ENCODE data around the gene HOXA11. TPM values are rescaled to one million over a fixed set of nuclear protein-coding genes. Genes with fewer than 3 reads are reported as not detected.
A peak's percentile ranks its signal among the peaks of the same experiment; 100 is the strongest.

HOXA11 gene
- total and polyA plus RNA-seq, 7 experiments from 2014 or later: not detected

- H3K36me3 Mint-ChIP-seq: no peaks in the 10 kb centered on the region
- Histone ChIP-seq H3K4me1 (ENCODE audit: control insufficient read depth in 2 of 2, insufficient read depth in 2 of 2, low read length in 2 of 2) (peaks cover 0 to 6% of the 10 kb centered on the region in 2 donors), H3K27me3 (ENCODE audit: control insufficient read depth in 2 of 2, insufficient read depth in 2 of 2, low read length in 2 of 2) (peaks cover 3 to 19% of the 10 kb centered on the region in 2 donors), H3K27ac (ENCODE audit: low read depth, low read length) (no peak overlapping the region), H3K36me3 (ENCODE audit: control insufficient read depth in 2 of 3, insufficient read depth in 3 of 3, low read length in 3 of 3) (no peaks in the 10 kb centered on the region), H3K9me3 (ENCODE audit: control insufficient read depth in 2 of 3, low read length in 3 of 3) (no peaks in the 10 kb centered on the region), H3K4me3 (ENCODE audit: low read length) (no peak overlapping the region)
- ChIA-PET POLR2A (no interaction called here), CTCF (no interaction called here)
- H3K9me3 Mint-ChIP-seq: no peaks in the 10 kb centered on the region
- peaks cover 75 to 88% (median 84%) of the 10 kb centered on the region in 5 donors for H3K27me3 Mint-ChIP-seq
- peaks cover 0 to 16% (median 7%) of the 10 kb centered on the region in 7 donors for H3K4me1 Mint-ChIP-seq
- ATAC-seq (peak; percentile 20), DNase-seq (no peak)
- no peak overlapping the region for H3K27ac Mint-ChIP-seq
- intact Hi-C loops (cut with micrococcal nuclease): no loop called here
- peak overlapping the region in 4 of 10 donors; percentile 8 to 50 (median 24) for H3K4me3 Mint-ChIP-seq
These were observed 35.5 kb upstream of the HOXA11 start for GRCh38 chr7:27220440-27220955.

- ChIA-PET POLR2A (no interaction called here), CTCF (interaction anchor here (1.0 kb wide), 1 partner anchor 148 kb away, joined by 3 read pairs; no protein-coding TSS in a partner anchor)
- Mint-ChIP-seq H3K4me3 (peak overlapping the region in 4 of 10 donors; percentile 8 to 69 (median 33)), H3K27me3 (peaks cover 78 to 89% (median 85%) of the 10 kb centered on the region in 5 donors), H3K4me1 (peaks cover 0 to 12% (median 6%) of the 10 kb centered on the region in 7 donors), H3K27ac (no peak overlapping the region), H3K9me3 (peaks cover 0 to 1% (median 0%) of the 10 kb centered on the region in 11 donors), H3K36me3 (no peaks in the 10 kb centered on the region)
- DNase-seq (no peak), ATAC-seq (no peak)
- H3K36me3 ChIP-seq (ENCODE audit: control insufficient read depth in 2 of 3, insufficient read depth in 3 of 3, low read length in 3 of 3): no peaks in the 10 kb centered on the region
- intact Hi-C loops (cut with micrococcal nuclease): no loop called here
- peaks cover 0 to 6% of the 10 kb centered on the region in 2 donors for H3K4me1 ChIP-seq (ENCODE audit: control insufficient read depth in 2 of 2, insufficient read depth in 2 of 2, low read length in 2 of 2)
- H3K4me3 ChIP-seq (ENCODE audit: low read length): no peak overlapping the region
- peaks cover 3 to 19% of the 10 kb centered on the region in 2 donors for H3K27me3 ChIP-seq (ENCODE audit: control insufficient read depth in 2 of 2, insufficient read depth in 2 of 2, low read length in 2 of 2)
- no peak overlapping the region for H3K27ac ChIP-seq (ENCODE audit: low read depth, low read length)
- H3K9me3 ChIP-seq (ENCODE audit: control insufficient read depth in 2 of 3, low read length in 3 of 3): no peaks in the 10 kb centered on the region
These were observed 34.8 kb upstream of the HOXA11 start for GRCh38 chr7:27219821-27220220.

- Histone ChIP-seq H3K9me3 (ENCODE audit: control insufficient read depth in 2 of 3, low read length in 3 of 3) (no peaks in the 10 kb centered on the region), H3K27ac (ENCODE audit: low read depth, low read length) (no peak overlapping the region), H3K36me3 (ENCODE audit: control insufficient read depth in 2 of 3, insufficient read depth in 3 of 3, low read length in 3 of 3) (no peaks in the 10 kb centered on the region), H3K4me1 (ENCODE audit: control insufficient read depth in 2 of 2, insufficient read depth in 2 of 2, low read length in 2 of 2) (peaks cover 0 to 8% of the 10 kb centered on the region in 2 donors), H3K4me3 (ENCODE audit: low read length) (no peak overlapping the region), H3K27me3 (ENCODE audit: control insufficient read depth in 2 of 2, insufficient read depth in 2 of 2, low read length in 2 of 2) (peaks cover 3 to 26% of the 10 kb centered on the region in 2 donors)
- DNase-seq: no peak
- H3K9me3 Mint-ChIP-seq: peaks cover 0 to 1% (median 0%) of the 10 kb centered on the region in 11 donors
- intact Hi-C loops (cut with micrococcal nuclease): no loop called here
- peaks cover 77 to 91% (median 83%) of the 10 kb centered on the region in 5 donors for H3K27me3 Mint-ChIP-seq
- no peak overlapping the region for H3K27ac Mint-ChIP-seq
- peaks cover 0 to 13% (median 6%) of the 10 kb centered on the region in 7 donors for H3K4me1 Mint-ChIP-seq
- H3K36me3 Mint-ChIP-seq: no peaks in the 10 kb centered on the region
- H3K4me3 Mint-ChIP-seq: no peak overlapping the region
- ATAC-seq: no peak
- POLR2A ChIA-PET: no interaction called here
- CTCF ChIA-PET: interaction anchor here (0.6 kb wide), 1 partner anchor 50 kb away, joined by 3 read pairs; no protein-coding TSS in a partner anchor
These were observed 32.9 kb upstream of the HOXA11 start for GRCh38 chr7:27217951-27218350.

- H3K27me3 ChIP-seq (ENCODE audit: control insufficient read depth in 2 of 2, insufficient read depth in 2 of 2, low read length in 2 of 2): peaks cover 17 to 40% of the 10 kb centered on the region in 2 donors
- H3K4me3 ChIP-seq (ENCODE audit: low read length): no peak overlapping the region
- no peaks in the 10 kb centered on the region for H3K9me3 ChIP-seq (ENCODE audit: control insufficient read depth in 2 of 3, low read length in 3 of 3)
- H3K27ac ChIP-seq (ENCODE audit: low read depth, low read length): no peak overlapping the region
- no peak overlapping the region for H3K27ac Mint-ChIP-seq
- ChIA-PET POLR2A (no interaction called here), CTCF (no interaction called here)
- DNase-seq (no peak), ATAC-seq (no peak)
- peaks cover 0 to 22% (median 18%) of the 10 kb centered on the region in 7 donors for H3K4me1 Mint-ChIP-seq
- no peaks in the 10 kb centered on the region for H3K36me3 ChIP-seq (ENCODE audit: control insufficient read depth in 2 of 3, insufficient read depth in 3 of 3, low read length in 3 of 3)
- intact Hi-C loops (cut with micrococcal nuclease): no loop called here
- peaks cover 77 to 93% (median 85%) of the 10 kb centered on the region in 5 donors for H3K27me3 Mint-ChIP-seq
- peaks cover 0 to 1% (median 0%) of the 10 kb centered on the region in 11 donors for H3K9me3 Mint-ChIP-seq
- no peak overlapping the region for H3K4me3 Mint-ChIP-seq
- no peaks in the 10 kb centered on the region for H3K36me3 Mint-ChIP-seq
- H3K4me1 ChIP-seq (ENCODE audit: control insufficient read depth in 2 of 2, insufficient read depth in 2 of 2, low read length in 2 of 2): peaks cover 4 to 9% of the 10 kb centered on the region in 2 donors
These were observed 30.3 kb upstream of the HOXA11 start for GRCh38 chr7:27215356-27215755.

GRCh38 chr7:27214239-27214950 is 29.4 kb upstream of the HOXA11 start:
- H3K4me3 Mint-ChIP-seq: no peak overlapping the region
- CTCF ChIA-PET: interaction anchor here (0.6 kb wide), 1 partner anchor 18 kb away, joined by 3 read pairs; no protein-coding TSS in a partner anchor

GRCh38 chr7:27213433-27214238 is 28.6 kb upstream of the HOXA11 start:
- peaks cover 79 to 96% (median 87%) of the 10 kb centered on the region in 5 donors for H3K27me3 Mint-ChIP-seq
- H3K4me1 Mint-ChIP-seq: peaks cover 0 to 19% (median 13%) of the 10 kb centered on the region in 7 donors
- no peaks in the 10 kb centered on the region for H3K36me3 Mint-ChIP-seq
- Histone ChIP-seq H3K9me3 (ENCODE audit: control insufficient read depth in 2 of 3, low read length in 3 of 3) (no peaks in the 10 kb centered on the region), H3K36me3 (ENCODE audit: control insufficient read depth in 2 of 3, insufficient read depth in 3 of 3, low read length in 3 of 3) (no peaks in the 10 kb centered on the region), H3K4me1 (ENCODE audit: control insufficient read depth in 2 of 2, insufficient read depth in 2 of 2, low read length in 2 of 2) (peaks cover 4 to 7% of the 10 kb centered on the region in 2 donors), H3K27me3 (ENCODE audit: control insufficient read depth in 2 of 2, insufficient read depth in 2 of 2, low read length in 2 of 2) (peaks cover 14 to 44% of the 10 kb centered on the region in 2 donors), H3K27ac (ENCODE audit: low read depth, low read length) (no peak overlapping the region), H3K4me3 (ENCODE audit: low read length) (no peak overlapping the region)
- peak overlapping the region in 2 of 10 donors; percentile 26 to 40 for H3K4me3 Mint-ChIP-seq
- POLR2A ChIA-PET: no interaction called here
- H3K27ac Mint-ChIP-seq: no peak overlapping the region
- intact Hi-C loops (cut with micrococcal nuclease): loop anchor here (5.0 kb wide), 4 partner anchors 559 to 884 kb away; no protein-coding TSS in a partner anchor
- CTCF ChIA-PET: no interaction called here
- peaks cover 0 to 1% (median 0%) of the 10 kb centered on the region in 11 donors for H3K9me3 Mint-ChIP-seq
- no peak for DNase-seq
- ATAC-seq: no peak

More at GRCh38 chr7:27214239-27214950, 29.4 kb upstream of the HOXA11 start:
- H3K27ac ChIP-seq (ENCODE audit: low read depth, low read length): no peak overlapping the region
- intact Hi-C loops (cut with micrococcal nuclease): loop anchor here (5.0 kb wide), 4 partner anchors 558 to 883 kb away; no protein-coding TSS in a partner anchor
- DNase-seq: no peak
- peaks cover 79 to 96% (median 86%) of the 10 kb centered on the region in 5 donors for H3K27me3 Mint-ChIP-seq
- no peaks in the 10 kb centered on the region for H3K36me3 ChIP-seq (ENCODE audit: control insufficient read depth in 2 of 3, insufficient read depth in 3 of 3, low read length in 3 of 3)
- no peak overlapping the region for H3K27ac Mint-ChIP-seq
- no peak for ATAC-seq
- peaks cover 0 to 1% (median 0%) of the 10 kb centered on the region in 11 donors for H3K9me3 Mint-ChIP-seq
- no peaks in the 10 kb centered on the region for H3K9me3 ChIP-seq (ENCODE audit: control insufficient read depth in 2 of 3, low read length in 3 of 3)
- no peak overlapping the region for H3K4me3 ChIP-seq (ENCODE audit: low read length)
- H3K27me3 ChIP-seq (ENCODE audit: control insufficient read depth in 2 of 2, insufficient read depth in 2 of 2, low read length in 2 of 2): peaks cover 14 to 45% of the 10 kb centered on the region in 2 donors
- no peaks in the 10 kb centered on the region for H3K36me3 Mint-ChIP-seq
- peaks cover 4 to 7% of the 10 kb centered on the region in 2 donors for H3K4me1 ChIP-seq (ENCODE audit: control insufficient read depth in 2 of 2, insufficient read depth in 2 of 2, low read length in 2 of 2)
- POLR2A ChIA-PET: no interaction called here
- peaks cover 0 to 19% (median 13%) of the 10 kb centered on the region in 7 donors for H3K4me1 Mint-ChIP-seq

Data from naive thymus-derived CD4-positive, alpha-beta T cell (primary cell).